ENCODE results near the gene CCL17. TPM values are rescaled to one million over a fixed set of nuclear protein-coding genes. Genes with fewer than 3 reads are reported as not detected.

The CCL17 gene
- polyA plus RNA-seq, 4 donors = 0.18 to 0.45 TPM; not detected in 2

DNA sequence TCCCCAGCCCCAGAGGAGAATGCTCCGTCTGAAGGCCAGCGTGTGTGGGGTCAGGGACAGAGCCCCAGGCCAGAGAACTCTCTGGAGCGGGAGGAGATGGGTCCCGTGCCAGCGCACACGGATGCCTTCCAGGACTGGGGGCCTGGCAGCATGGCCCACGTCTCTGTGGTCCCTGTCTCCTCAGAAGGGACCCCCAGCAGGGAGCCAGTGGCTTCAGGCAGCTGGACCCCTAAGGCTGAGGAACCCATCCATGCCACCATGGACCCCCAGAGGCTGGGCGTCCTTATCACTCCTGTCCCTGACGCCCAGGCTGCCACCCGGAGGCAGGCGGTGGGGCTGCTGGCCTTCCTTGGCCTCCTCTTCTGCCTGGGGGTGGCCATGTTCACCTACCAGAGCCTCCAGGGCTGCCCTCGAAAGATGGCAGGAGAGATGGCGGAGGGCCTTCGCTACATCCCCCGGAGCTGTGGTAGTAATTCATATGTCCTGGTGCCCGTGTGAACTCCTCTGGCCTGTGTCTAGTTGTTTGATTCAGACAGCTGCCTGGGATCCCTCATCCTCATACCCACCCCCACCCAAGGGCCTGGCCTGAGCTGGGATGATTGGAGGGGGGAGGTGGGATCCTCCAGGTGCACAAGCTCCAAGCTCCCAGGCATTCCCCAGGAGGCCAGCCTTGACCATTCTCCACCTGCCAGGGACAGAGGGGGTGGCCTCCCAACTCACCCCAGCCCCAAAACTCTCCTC is 21.9 kb upstream of the CCL17 start:
- Histone ChIP-seq H3K27me3 (ENCODE audit: control insufficient read depth in 3 of 3, insufficient read depth in 3 of 3, low read length in 3 of 3) (no peaks in the 10 kb centered on the region), H3K9me3 (ENCODE audit: control insufficient read depth in 2 of 2, insufficient read depth in 1 of 2, low read depth in 1 of 2, low read length in 1 of 2) (peaks cover 0 to 4% of the 10 kb centered on the region in 2 donors), H3K4me3 (ENCODE audit: low read depth in 1 of 3, low read length in 3 of 3) (no peak overlapping the region), H3K36me3 (ENCODE audit: control insufficient read depth in 3 of 3, insufficient read depth in 2 of 3, low read depth in 1 of 3, low read length in 3 of 3) (peaks cover 0 to 45% (median 0%) of the 10 kb centered on the region in 3 donors), H3K4me1 (ENCODE audit: control insufficient read depth in 3 of 3, insufficient read depth in 2 of 3, low read depth in 1 of 3, low read length in 2 of 3) (peaks cover 2 to 42% (median 5%) of the 10 kb centered on the region in 3 donors), H3K27ac (ENCODE audit: low read depth in 1 of 3, low read length in 2 of 3) (peak overlapping the region in 1 of 3 donors; percentile 95)
- 91 to 95% (median 94%) methylated on average over 16 of the region's 16 CpGs for WGBS, 3 donors
- FAIRE-seq = no peak
- DNase-seq = no peak

DNA sequence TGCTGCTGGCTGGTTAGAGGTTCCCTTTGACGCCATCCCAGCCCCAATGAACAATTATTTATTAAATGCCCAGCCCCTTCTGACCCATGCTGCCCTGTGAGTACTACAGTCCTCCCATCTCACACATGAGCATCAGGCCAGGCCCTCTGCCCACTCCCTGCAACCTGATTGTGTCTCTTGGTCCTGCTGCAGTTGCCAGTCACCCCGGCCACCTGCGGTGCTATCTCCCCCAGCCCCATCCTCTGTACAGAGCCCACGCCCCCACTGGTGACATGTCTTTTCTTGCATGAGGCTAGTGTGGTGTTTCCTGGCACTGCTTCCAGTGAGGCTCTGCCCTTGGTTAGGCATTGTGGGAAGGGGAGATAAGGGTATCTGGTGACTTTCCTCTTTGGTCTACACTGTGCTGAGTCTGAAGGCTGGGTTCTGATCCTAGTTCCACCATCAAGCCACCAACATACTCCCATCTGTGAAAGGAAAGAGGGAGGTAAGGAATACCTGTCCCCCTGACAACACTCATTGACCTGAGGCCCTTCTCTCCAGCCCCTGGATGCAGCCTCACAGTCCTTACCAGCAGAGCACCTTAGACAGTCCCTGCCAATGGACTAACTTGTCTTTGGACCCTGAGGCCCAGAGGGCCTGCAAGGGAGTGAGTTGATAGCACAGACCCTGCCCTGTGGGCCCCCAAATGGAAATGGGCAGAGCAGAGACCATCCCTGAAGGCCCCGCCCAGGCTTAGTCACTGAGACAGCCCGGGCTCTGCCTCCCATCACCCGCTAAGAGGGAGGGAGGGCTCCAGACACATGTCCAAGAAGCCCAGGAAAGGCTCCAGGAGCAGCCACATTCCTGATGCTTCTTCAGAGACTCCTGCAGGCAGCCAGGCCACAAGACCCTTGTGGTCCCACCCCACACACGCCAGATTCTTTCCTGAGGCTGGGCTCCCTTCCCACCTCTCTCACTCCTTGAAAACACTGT is 21.0 kb upstream of the CCL17 start:
- FAIRE-seq = no peak
- Histone ChIP-seq H3K36me3 (ENCODE audit: control insufficient read depth in 3 of 3, insufficient read depth in 2 of 3, low read depth in 1 of 3, low read length in 3 of 3) (peaks cover 0 to 45% (median 0%) of the 10 kb centered on the region in 3 donors), H3K9me3 (ENCODE audit: control insufficient read depth in 2 of 2, insufficient read depth in 1 of 2, low read depth in 1 of 2, low read length in 1 of 2) (peaks cover 0 to 4% of the 10 kb centered on the region in 2 donors), H3K27ac (ENCODE audit: low read depth in 1 of 3, low read length in 2 of 3) (peak overlapping the region in 1 of 3 donors; percentile 95), H3K27me3 (ENCODE audit: control insufficient read depth in 3 of 3, insufficient read depth in 3 of 3, low read length in 3 of 3) (no peaks in the 10 kb centered on the region), H3K4me1 (ENCODE audit: control insufficient read depth in 3 of 3, insufficient read depth in 2 of 3, low read depth in 1 of 3, low read length in 2 of 3) (peaks cover 2 to 48% (median 5%) of the 10 kb centered on the region in 3 donors), H3K4me3 (ENCODE audit: low read depth in 1 of 3, low read length in 3 of 3) (no peak overlapping the region)
- 62 to 84% (median 66%) methylated on average over 6 to 8 of the region's 8 CpGs for WGBS, 3 donors
- DNase-seq = peak in 1 of 2 donors; percentile 92

DNA sequence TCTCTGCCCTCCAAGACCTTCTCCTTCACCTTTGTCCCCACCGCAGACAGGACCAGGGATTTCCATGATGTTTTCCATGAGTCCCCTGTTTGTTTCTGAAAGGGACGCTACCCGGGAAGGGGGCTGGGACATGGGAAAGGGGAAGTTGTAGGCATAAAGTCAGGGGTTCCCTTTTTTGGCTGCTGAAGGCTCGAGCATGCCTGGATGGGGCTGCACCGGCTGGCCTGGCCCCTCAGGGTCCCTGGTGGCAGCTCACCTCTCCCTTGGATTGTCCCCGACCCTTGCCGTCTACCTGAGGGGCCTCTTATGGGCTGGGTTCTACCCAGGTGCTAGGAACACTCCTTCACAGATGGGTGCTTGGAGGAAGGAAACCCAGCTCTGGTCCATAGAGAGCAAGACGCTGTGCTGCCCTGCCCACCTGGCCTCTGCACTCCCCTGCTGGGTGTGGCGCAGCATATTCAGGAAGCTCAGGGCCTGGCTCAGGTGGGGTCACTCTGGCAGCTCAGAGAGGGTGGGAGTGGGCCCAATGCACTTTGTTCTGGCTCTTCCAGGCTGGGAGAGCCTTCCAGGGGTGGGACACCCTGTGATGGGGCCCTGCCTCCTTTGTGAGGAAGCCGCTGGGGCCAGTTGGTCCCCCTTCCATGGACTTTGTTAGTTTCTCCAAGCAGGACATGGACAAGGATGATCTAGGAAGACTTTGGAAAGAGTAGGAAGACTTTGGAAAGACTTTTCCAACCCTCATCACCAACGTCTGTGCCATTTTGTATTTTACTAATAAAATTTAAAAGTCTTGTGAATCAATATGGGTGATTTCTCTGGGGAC is 20.1 kb upstream of the CCL17 start:
- Histone ChIP-seq H3K9me3 (ENCODE audit: control insufficient read depth in 2 of 2, insufficient read depth in 1 of 2, low read depth in 1 of 2, low read length in 1 of 2) (peaks cover 0 to 4% of the 10 kb centered on the region in 2 donors), H3K36me3 (ENCODE audit: control insufficient read depth in 3 of 3, insufficient read depth in 2 of 3, low read depth in 1 of 3, low read length in 3 of 3) (peaks cover 0 to 40% (median 0%) of the 10 kb centered on the region in 3 donors), H3K4me3 (ENCODE audit: low read depth in 1 of 3, low read length in 3 of 3) (no peak overlapping the region), H3K27me3 (ENCODE audit: control insufficient read depth in 3 of 3, insufficient read depth in 3 of 3, low read length in 3 of 3) (no peaks in the 10 kb centered on the region), H3K27ac (ENCODE audit: low read depth in 1 of 3, low read length in 2 of 3) (peak overlapping the region in 1 of 3 donors; percentile 95), H3K4me1 (ENCODE audit: control insufficient read depth in 3 of 3, insufficient read depth in 2 of 3, low read depth in 1 of 3, low read length in 2 of 3) (peaks cover 2 to 48% (median 5%) of the 10 kb centered on the region in 3 donors)
- WGBS, 3 donors = 32 to 44% (median 40%) methylated on average over 11 of the region's 11 CpGs
- peak; percentile 55 to 91 for DNase-seq
- no peak for FAIRE-seq

DNA sequence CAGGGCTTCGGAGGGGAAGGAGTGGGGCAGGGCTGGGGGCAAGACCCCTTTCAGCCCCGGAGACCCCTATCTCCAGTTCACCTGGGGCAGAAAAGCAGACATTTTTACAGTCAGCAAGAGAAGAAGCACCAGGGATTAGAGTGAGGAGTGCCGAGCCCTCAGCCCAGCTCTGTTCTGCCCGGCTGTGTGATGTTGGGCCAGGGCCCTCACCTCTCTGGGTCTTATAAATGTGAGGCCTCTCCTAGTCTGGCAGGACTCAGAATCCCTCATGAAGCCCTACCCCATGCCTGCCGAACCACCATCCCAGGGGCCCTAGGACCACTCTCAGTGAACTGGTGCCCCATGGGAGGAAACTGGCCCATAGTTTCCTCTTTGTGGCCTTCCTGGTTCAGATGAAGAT is 19.5 kb upstream of the CCL17 start:
- Histone ChIP-seq H3K9me3 (ENCODE audit: control insufficient read depth in 2 of 2, insufficient read depth in 1 of 2, low read depth in 1 of 2, low read length in 1 of 2) (peaks cover 0 to 4% of the 10 kb centered on the region in 2 donors), H3K4me3 (ENCODE audit: low read depth in 1 of 3, low read length in 3 of 3) (no peak overlapping the region), H3K27ac (ENCODE audit: low read depth in 1 of 3, low read length in 2 of 3) (peak overlapping the region in 1 of 3 donors; percentile 95), H3K4me1 (ENCODE audit: control insufficient read depth in 3 of 3, insufficient read depth in 2 of 3, low read depth in 1 of 3, low read length in 2 of 3) (peaks cover 2 to 48% (median 5%) of the 10 kb centered on the region in 3 donors), H3K27me3 (ENCODE audit: control insufficient read depth in 3 of 3, insufficient read depth in 3 of 3, low read length in 3 of 3) (no peaks in the 10 kb centered on the region), H3K36me3 (ENCODE audit: control insufficient read depth in 3 of 3, insufficient read depth in 2 of 3, low read depth in 1 of 3, low read length in 3 of 3) (peaks cover 0 to 34% (median 0%) of the 10 kb centered on the region in 3 donors)
- 84 to 91% (median 90%) methylated on average over 5 of the region's 5 CpGs for WGBS, 3 donors
- no peak for DNase-seq
- FAIRE-seq = no peak

DNA sequence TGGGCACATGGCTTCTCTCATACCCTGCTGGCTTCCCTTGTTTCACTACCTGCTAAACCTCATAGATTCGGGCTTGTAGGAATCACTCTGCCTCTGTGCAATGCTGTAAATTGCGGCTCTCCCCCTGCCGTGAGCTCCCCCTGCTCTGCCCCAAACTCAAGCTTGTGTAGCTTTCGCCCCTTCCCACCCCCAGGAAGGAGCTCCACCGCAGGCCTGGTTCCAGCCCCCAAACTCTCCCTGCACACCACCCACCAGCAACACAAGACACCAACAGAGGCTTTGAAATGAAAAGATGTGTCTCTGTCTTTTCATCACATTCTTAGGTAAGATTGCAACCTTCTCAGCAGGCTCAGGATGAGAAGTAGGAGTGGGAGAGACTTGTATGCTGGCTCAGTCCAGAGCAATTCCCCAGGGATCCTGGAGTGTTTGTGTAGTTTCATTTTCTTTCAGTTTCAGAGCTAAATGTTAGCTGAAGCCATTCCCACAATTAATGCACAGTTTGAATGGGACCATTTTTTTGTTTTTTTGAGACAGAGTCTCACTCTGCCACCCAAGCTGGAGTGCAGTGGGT is 18.1 kb upstream of the CCL17 start:
- Histone ChIP-seq H3K4me1 (ENCODE audit: control insufficient read depth in 3 of 3, insufficient read depth in 2 of 3, low read depth in 1 of 3, low read length in 2 of 3) (peaks cover 2 to 48% (median 5%) of the 10 kb centered on the region in 3 donors), H3K36me3 (ENCODE audit: control insufficient read depth in 3 of 3, insufficient read depth in 2 of 3, low read depth in 1 of 3, low read length in 3 of 3) (peaks cover 0 to 22% (median 0%) of the 10 kb centered on the region in 3 donors), H3K27ac (ENCODE audit: low read depth in 1 of 3, low read length in 2 of 3) (peak overlapping the region in 1 of 3 donors; percentile 26), H3K27me3 (ENCODE audit: control insufficient read depth in 3 of 3, insufficient read depth in 3 of 3, low read length in 3 of 3) (no peaks in the 10 kb centered on the region), H3K4me3 (ENCODE audit: low read depth in 1 of 3, low read length in 3 of 3) (no peak overlapping the region), H3K9me3 (ENCODE audit: control insufficient read depth in 2 of 2, insufficient read depth in 1 of 2, low read depth in 1 of 2, low read length in 1 of 2) (peaks cover 0 to 4% of the 10 kb centered on the region in 2 donors)
- FAIRE-seq (no peak), DNase-seq (peak in 1 of 2 donors; percentile 49)
- 77 to 92% (median 88%) methylated on average over 5 of the region's 5 CpGs for WGBS, 3 donors

DNA sequence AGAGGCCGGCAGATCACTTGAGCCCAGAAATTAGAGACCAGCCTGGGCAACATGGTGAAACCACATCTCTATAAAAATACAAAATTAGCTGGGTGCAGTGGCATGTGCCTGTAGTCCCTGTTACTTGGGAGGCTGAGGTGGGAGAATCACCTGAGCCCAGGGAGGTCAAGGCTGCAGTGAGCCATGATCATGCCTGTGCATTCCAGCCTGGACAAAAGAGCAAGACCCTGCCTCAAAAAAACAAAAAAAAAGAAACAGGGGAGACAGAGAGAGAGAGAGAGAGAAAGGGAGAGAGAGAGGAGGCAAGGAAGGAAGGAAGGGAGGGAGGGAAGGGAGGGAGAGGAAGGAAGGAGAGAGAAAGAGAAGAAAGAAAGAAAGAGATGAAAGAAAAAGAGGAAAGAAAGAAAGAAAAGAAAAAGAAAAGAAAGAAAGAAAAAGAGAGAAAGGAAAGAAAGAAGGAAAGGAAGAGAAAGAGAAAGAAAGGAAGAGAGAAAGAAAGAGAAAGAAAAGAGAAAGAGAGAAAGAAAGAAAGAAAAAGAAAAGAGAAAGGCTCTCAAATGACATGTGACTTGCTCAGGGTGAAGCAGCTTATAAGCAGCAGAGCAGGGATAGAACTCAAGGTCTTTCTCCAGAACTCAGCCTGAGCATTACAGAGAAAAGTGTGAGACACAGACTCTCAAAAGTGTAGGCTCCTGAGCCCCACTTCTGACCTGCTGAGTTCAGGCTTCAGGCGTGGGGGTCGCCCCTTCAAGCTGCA is 16.8 kb upstream of the CCL17 start:
- Histone ChIP-seq H3K27ac (ENCODE audit: low read depth in 1 of 3, low read length in 2 of 3) (peak overlapping the region in 1 of 3 donors; percentile 8), H3K27me3 (ENCODE audit: control insufficient read depth in 3 of 3, insufficient read depth in 3 of 3, low read length in 3 of 3) (no peaks in the 10 kb centered on the region), H3K4me3 (ENCODE audit: low read depth in 1 of 3, low read length in 3 of 3) (no peak overlapping the region), H3K4me1 (ENCODE audit: control insufficient read depth in 3 of 3, insufficient read depth in 2 of 3, low read depth in 1 of 3, low read length in 2 of 3) (peaks cover 2 to 44% (median 5%) of the 10 kb centered on the region in 3 donors), H3K36me3 (ENCODE audit: control insufficient read depth in 3 of 3, insufficient read depth in 2 of 3, low read depth in 1 of 3, low read length in 3 of 3) (peaks cover 0 to 9% (median 0%) of the 10 kb centered on the region in 3 donors), H3K9me3 (ENCODE audit: control insufficient read depth in 2 of 2, insufficient read depth in 1 of 2, low read depth in 1 of 2, low read length in 1 of 2) (peaks cover 0 to 4% of the 10 kb centered on the region in 2 donors)
- WGBS, 3 donors = 61 to 68% (median 62%) methylated on average over 3 of the region's 3 CpGs
- no peak for DNase-seq
- FAIRE-seq = no peak

DNA sequence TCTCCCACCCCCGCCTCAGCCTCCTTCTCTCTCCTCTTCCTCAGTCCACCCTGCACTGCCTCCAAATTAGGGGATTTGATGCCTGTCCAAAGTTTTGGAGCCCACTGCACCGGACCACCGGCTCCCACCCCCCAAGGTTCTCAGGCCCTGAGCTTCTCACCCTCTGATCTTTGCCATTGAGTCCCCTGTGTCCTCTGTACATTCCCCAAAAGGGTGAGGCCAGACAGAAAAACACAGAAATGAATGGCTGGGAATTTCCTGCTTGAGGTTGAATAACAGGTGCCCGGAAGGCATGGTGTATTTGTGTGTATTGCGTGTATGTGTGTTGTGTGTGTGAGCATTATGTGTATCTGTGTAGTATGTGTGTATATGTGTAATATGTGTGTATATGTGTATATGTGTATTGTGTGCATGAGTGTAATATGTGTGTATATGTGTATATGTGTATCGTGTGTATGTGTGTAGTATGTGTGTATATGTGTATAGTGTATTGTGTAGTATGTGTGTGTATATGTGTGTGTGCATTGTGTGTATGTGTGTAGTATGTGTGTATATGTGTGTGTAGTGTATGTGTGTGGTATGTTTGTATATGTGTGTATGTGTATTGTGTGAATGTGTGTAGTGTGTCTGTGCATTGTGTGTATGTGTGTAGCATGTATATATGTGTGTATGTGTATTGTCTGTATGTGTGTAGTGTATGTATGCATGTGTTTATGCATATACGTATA is 16.0 kb upstream of the CCL17 start:
- H3K9me3 ChIP-seq (ENCODE audit: control insufficient read depth in 2 of 2, insufficient read depth in 1 of 2, low read depth in 1 of 2, low read length in 1 of 2) = peaks cover 0 to 4% of the 10 kb centered on the region in 2 donors
- H3K4me1 ChIP-seq (ENCODE audit: control insufficient read depth in 3 of 3, insufficient read depth in 2 of 3, low read depth in 1 of 3, low read length in 2 of 3) = peaks cover 2 to 36% (median 5%) of the 10 kb centered on the region in 3 donors
- H3K4me3 ChIP-seq (ENCODE audit: low read depth in 1 of 3, low read length in 3 of 3) = no peak overlapping the region
- FAIRE-seq = no peak
- DNase-seq = peak; percentile 40 to 71
- H3K36me3 ChIP-seq (ENCODE audit: control insufficient read depth in 3 of 3, insufficient read depth in 2 of 3, low read depth in 1 of 3, low read length in 3 of 3) = peaks cover 0 to 2% (median 0%) of the 10 kb centered on the region in 3 donors
- WGBS, 3 donors = 39 to 57% (median 47%) methylated on average over 7 of the region's 7 CpGs
- peak overlapping the region in 1 of 3 donors; percentile 8 for H3K27ac ChIP-seq (ENCODE audit: low read depth in 1 of 3, low read length in 2 of 3)
- no peaks in the 10 kb centered on the region for H3K27me3 ChIP-seq (ENCODE audit: control insufficient read depth in 3 of 3, insufficient read depth in 3 of 3, low read length in 3 of 3)
